ENCODE measurements around the gene MAN1A1. TPM values are rescaled to one million over a fixed set of nuclear protein-coding genes. Genes with fewer than 3 reads are reported as not detected.

MAN1A1 gene
- total RNA-seq, 1 experiment from 2014 or later, result 19.0 TPM

DNA sequence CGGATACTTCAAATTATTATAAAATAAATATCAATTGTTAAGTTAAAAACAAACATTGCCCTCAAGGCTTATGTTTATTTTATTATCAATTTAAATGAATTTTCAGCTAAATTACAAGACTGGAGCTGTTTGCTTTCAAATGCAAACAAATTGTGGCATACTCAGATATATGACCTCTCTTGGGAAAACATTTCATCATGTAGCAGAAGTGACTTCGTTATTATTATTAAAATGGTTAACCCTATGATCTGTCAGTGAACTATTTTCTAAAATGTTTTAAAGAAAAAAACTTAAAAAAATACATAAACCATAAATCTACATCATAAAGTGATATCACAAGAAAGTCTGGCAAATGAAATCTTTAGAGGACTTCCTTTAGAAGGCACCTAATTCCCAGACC is 72.5 kb downstream of the MAN1A1 start:
- Histone ChIP-seq H3K9ac (ENCODE audit: low read length) (no peak overlapping the region), H3K9me2 (replicated peaks; ENCODE audit: low read length) (no peaks in the 10 kb centered on the region), H3K9me3 (ENCODE audit: low read length) (no peaks in the 10 kb centered on the region), H3K4me3 (ENCODE audit: low read length) (no peak overlapping the region), H3K27ac (ENCODE audit: low read length) (no peak overlapping the region), H3K27me3 (ENCODE audit: low read length) (no peaks in the 10 kb centered on the region), H4K20me1 (ENCODE audit: low read length) (no peaks in the 10 kb centered on the region), H2AFZ (ENCODE audit: low read length) (no peak overlapping the region), H3F3A (ENCODE audit: low read length, unreplicated experiment) (no peaks in the 10 kb centered on the region), H3K4me2 (ENCODE audit: low read length) (no peak overlapping the region), H3K79me2 (ENCODE audit: low read length) (no peaks in the 10 kb centered on the region), H3K4me1 (ENCODE audit: insufficient read depth, low read length) (peaks cover 14% of the 10 kb centered on the region), H3K36me3 (ENCODE audit: low read depth, low read length) (no peaks in the 10 kb centered on the region)
- POLR2A ChIA-PET (ENCODE audit: unreplicated experiment), result no interaction called here
- no peak for DNase-seq
- no TSS peak for BruUV-seq (replicated peaks)
- CTCF ChIA-PET, result no interaction called here
- ATAC-seq, result no peak
- intact Hi-C loops (cut with micrococcal nuclease), result no loop called here
- TF ChIP-seq, protein P1, sequence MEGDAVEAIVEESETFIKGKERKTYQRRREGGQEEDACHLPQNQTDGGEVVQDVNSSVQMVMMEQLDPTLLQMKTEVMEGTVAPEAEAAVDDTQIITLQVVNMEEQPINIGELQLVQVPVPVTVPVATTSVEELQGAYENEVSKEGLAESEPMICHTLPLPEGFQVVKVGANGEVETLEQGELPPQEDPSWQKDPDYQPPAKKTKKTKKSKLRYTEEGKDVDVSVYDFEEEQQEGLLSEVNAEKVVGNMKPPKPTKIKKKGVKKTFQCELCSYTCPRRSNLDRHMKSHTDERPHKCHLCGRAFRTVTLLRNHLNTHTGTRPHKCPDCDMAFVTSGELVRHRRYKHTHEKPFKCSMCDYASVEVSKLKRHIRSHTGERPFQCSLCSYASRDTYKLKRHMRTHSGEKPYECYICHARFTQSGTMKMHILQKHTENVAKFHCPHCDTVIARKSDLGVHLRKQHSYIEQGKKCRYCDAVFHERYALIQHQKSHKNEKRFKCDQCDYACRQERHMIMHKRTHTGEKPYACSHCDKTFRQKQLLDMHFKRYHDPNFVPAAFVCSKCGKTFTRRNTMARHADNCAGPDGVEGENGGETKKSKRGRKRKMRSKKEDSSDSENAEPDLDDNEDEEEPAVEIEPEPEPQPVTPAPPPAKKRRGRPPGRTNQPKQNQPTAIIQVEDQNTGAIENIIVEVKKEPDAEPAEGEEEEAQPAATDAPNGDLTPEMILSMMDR (conservative IDR thresholded peaks at IDR 0.05; ENCODE audit: low read depth, low read length), result no peak
- no peak for TF ChIP-seq EZH2 (IDR thresholded peaks at IDR 0.05; ENCODE audit: low read length, unreplicated experiment)
- TF ChIP-seq EZH2phosphoT487 (IDR thresholded peaks at IDR 0.05; ENCODE audit: borderline replicate concordance, low read length), result no peak

DNA sequence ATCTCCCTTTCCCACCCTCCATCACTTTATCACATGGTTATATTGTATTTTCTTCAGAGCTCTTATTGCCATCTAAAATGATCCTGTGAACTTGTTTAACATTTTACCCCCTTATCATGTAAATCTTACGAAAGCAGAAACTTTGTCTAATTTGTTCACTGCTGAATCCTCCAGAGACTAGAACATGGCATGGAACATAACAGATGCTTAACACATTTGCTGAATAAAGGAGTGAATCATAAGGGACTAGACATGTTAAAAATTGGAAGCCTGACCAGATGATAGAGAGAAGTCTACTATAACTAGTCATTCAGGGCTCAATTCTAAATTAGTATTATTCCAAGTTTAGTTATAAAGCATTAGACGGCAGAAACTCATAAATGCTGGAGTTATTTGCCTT is 73.3 kb downstream of the MAN1A1 start:
- no peaks in the 10 kb centered on the region for H3F3A ChIP-seq (ENCODE audit: low read length, unreplicated experiment)
- no peak for ATAC-seq
- no peak for DNase-seq
- intact Hi-C loops (cut with micrococcal nuclease), result no loop called here
- ChIA-PET POLR2A (ENCODE audit: unreplicated experiment) (no interaction called here), CTCF (no interaction called here)
- H3K27me3 ChIP-seq (ENCODE audit: low read length), result no peaks in the 10 kb centered on the region
- H3K4me3 ChIP-seq (ENCODE audit: low read length), result no peak overlapping the region
- no peaks in the 10 kb centered on the region; the same call in 1 of the 2 replicates for H3K36me3 ChIP-seq (ENCODE audit: low read depth, low read length)
- no peaks in the 10 kb centered on the region for H3K9me3 ChIP-seq (ENCODE audit: low read length)
- H2AFZ ChIP-seq (ENCODE audit: low read length), result no peak overlapping the region
- H3K27ac ChIP-seq (ENCODE audit: low read length), result no peak overlapping the region
- H4K20me1 ChIP-seq (ENCODE audit: low read length), result no peaks in the 10 kb centered on the region
- H3K9me2 ChIP-seq (replicated peaks; ENCODE audit: low read length), result no peaks in the 10 kb centered on the region
- H3K79me2 ChIP-seq (ENCODE audit: low read length), result no peaks in the 10 kb centered on the region
- no peak for TF ChIP-seq EZH2phosphoT487 (IDR thresholded peaks at IDR 0.05; ENCODE audit: borderline replicate concordance, low read length)
- TF ChIP-seq, protein P1 (conservative IDR thresholded peaks at IDR 0.05; ENCODE audit: low read depth, low read length), result no peak
- TF ChIP-seq EZH2 (IDR thresholded peaks at IDR 0.05; ENCODE audit: low read length, unreplicated experiment), result no peak
- no peak overlapping the region for H3K9ac ChIP-seq (ENCODE audit: low read length)
- H3K4me2 ChIP-seq (ENCODE audit: low read length), result no peak overlapping the region
- BruUV-seq (replicated peaks), result no TSS peak
- peaks cover 12% of the 10 kb centered on the region for H3K4me1 ChIP-seq (ENCODE audit: insufficient read depth, low read length)

DNA sequence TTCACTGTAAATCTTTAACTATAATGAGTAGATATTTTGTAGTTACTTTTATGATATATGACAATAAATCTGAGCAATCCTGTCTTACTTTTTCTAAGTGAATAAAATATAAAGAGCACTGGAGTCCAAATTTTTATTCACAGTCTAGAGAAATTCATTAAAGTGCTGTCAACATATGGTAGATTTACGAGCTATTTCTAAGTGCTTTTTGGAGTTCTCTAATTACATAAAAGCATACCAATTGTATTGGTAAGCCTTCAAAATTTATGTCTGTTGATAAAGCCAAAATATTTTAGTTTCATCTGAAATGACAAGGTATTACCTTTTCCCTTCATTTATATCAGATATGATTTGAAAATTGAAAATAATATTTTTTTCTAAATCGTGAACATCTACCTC is 75.4 kb downstream of the MAN1A1 start:
- Histone ChIP-seq H4K20me1 (ENCODE audit: low read length) (no peaks in the 10 kb centered on the region), H3K4me1 (ENCODE audit: insufficient read depth, low read length) (no peaks in the 10 kb centered on the region), H3K9me3 (ENCODE audit: low read length) (no peaks in the 10 kb centered on the region), H3F3A (ENCODE audit: low read length, unreplicated experiment) (no peaks in the 10 kb centered on the region), H3K27ac (ENCODE audit: low read length) (no peak overlapping the region), H2AFZ (ENCODE audit: low read length) (no peak overlapping the region), H3K27me3 (ENCODE audit: low read length) (no peaks in the 10 kb centered on the region), H3K4me3 (ENCODE audit: low read length) (no peak overlapping the region), H3K9me2 (replicated peaks; ENCODE audit: low read length) (no peaks in the 10 kb centered on the region), H3K79me2 (ENCODE audit: low read length) (no peaks in the 10 kb centered on the region), H3K36me3 (ENCODE audit: low read depth, low read length) (peaks cover 4% of the 10 kb centered on the region; the same call in 1 of the 2 replicates), H3K9ac (ENCODE audit: low read length) (no peak overlapping the region), H3K4me2 (ENCODE audit: low read length) (no peak overlapping the region)
- BruUV-seq (replicated peaks), result no TSS peak
- ChIA-PET POLR2A (ENCODE audit: unreplicated experiment) (no interaction called here), CTCF (no interaction called here)
- TF ChIP-seq, protein P1 (conservative IDR thresholded peaks at IDR 0.05; ENCODE audit: low read depth, low read length), result no peak
- TF ChIP-seq EZH2phosphoT487 (IDR thresholded peaks at IDR 0.05; ENCODE audit: borderline replicate concordance, low read length), result no peak
- TF ChIP-seq EZH2 (IDR thresholded peaks at IDR 0.05; ENCODE audit: low read length, unreplicated experiment), result no peak
- ATAC-seq (no peak), DNase-seq (no peak)
- intact Hi-C loops (cut with micrococcal nuclease), result no loop called here

Measured in PC-3 (cell line).